NCI-H2196 (cell line): ENCODE results near the gene PSMA3.
"Not testable (repeated sequence)": the region's sequence is repeated elsewhere in the genome, so short reads cannot be mapped to it uniquely, and the experiment has no call there.

Source experiments
- DNase-seq: peaks from one replicate; lab custom pipeline; 2025; ENCODE audit not compliant: unreplicated experiment; lab: John Stamatoyannopoulos, UW

Gene PSMA3

DNA sequence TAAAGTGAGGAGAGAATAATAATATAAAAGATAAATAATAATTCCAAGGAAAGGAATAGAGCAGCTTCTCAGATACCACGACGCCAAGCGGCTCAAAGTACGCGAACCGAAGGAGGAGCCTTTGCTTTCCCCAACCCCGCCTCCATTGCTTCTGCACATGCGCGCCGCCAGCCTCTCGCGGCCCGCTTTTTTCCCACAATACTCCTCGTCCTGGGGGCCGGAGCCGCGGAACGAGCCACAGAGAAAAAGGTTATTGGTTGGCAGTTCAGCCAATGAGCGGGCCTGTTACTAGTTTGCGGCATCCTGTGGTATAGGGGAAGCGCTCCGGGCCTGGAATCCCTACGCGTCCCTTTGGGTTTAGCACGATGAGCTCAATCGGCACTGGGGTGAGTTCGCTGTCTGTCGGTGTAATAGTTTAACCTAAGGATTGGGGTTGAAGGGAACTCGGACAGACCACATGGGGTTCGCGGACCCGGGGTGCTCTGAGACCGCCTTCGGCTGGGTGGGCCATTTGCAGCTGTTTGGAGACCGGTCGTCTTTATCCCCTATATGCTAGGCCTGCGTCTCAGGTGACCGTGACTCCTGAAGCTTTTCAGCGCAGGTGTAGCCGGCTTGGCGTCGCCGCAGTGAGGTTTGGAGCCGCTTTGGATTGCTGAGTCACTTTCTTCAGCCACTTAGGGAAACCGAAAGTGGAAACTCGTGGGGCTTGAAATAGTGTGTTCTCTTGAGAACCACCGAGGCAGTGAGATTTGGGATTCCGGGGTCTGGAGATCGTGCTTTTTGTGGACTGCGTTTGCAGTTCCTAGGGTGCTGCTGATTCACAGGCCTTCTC lies at the start of gene PSMA3:
Gene PSMA3, plus strand, starts transcription at position 288 of the 832 bp plus-strand sequence. Its CDS starts 78 bp downstream, at position 366.
- peak; percentile 97 for DNase-seq

DNA sequence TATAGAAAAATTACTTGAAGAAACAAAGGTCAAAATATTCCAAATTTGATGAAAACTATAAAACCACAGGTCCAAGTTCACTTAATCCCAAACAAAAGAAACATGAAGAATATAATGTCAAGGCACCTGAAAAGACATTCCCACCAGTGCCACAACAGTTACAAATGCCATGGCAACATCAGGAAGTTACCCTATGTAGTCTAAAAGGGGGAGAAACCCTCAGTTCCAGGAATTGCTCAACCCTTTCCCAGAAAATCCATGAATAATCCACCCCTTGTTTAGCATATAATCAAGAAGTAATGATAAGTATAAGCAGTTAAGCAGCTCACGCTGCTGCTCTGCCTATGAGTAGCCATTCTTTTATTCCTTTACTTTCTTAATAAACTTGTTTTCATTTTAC lies 48.4 kb upstream of the PSMA3 start:
- DNase-seq, result no peak

DNA sequence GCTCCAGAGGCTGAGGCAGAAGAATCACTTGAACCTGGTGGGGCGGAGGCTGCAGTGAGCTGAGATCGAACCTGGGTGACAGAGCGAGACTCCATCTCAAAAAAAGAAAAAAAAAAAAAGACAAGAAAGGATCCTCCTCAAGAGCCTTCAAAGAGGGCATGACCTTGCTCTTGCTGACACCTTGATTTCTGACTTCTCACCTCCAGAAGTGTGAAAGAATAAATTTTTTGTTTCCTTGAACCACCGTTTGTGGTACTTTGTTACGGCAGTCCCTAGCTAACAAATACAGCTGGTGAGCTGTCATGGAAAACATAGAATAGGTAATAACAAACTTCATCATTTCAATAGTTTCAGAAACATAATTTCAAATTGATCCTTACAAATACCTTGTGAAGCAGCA lies 46.6 kb upstream of the PSMA3 start:
- no peak for DNase-seq

- peak; percentile 74 for DNase-seq
These were observed 44.7 kb upstream of the PSMA3 start, which contains the start of gene ACTR10 for GRCh38 chr14:58199726-58200479. Gene ACTR10 (plus strand): TSS chr14:58200149. CDS start chr14:58200218, 69 bp downstream.

DNA sequence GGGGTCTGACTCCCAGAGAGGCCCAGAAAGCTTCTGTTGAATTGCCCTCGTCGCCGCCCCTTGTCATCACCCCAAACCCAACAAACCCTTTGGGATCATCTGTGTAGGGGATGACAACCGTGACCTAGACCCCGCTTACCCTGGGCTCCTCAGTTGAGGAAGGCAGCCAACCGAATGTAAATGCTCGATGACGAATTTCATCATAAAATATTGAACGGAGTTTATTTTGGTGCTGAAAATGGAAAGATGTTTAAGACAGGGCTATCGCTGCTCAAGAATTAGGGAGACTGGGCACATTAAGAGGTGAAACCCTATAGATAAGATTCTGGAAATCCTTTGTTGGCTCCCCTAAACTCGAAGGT lies 44.2 kb upstream of the PSMA3 start:
- DNase-seq, result no peak

DNA sequence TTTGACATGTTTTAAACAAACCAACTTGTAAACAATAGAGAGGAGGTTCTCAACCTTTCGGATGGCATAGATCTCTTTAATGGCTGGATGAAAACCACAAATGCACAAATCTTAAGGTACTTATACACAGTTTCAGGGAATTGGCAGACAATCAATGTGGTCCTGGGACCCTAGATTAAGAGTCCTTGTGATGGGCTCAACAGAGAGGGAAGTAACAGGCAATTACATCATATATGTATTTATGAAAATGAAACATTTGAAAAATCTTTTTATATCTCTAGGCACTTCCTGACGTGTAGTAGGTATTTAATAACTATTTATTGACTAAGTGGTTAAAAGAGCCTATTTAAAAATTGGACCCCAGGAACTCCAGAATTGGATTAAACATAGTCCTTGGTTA lies 43.8 kb upstream of the PSMA3 start:
- DNase-seq, result no peak

- DNase-seq, result no peak
These were observed 31.5 kb upstream of the PSMA3 start for GRCh38 chr14:58213176-58213575.

- no peak for DNase-seq
These were observed 29.3 kb upstream of the PSMA3 start for GRCh38 chr14:58215191-58215914.

GRCh38 chr14:58216544-58216943 lies 28.1 kb upstream of the PSMA3 start:
- no peak for DNase-seq

DNA sequence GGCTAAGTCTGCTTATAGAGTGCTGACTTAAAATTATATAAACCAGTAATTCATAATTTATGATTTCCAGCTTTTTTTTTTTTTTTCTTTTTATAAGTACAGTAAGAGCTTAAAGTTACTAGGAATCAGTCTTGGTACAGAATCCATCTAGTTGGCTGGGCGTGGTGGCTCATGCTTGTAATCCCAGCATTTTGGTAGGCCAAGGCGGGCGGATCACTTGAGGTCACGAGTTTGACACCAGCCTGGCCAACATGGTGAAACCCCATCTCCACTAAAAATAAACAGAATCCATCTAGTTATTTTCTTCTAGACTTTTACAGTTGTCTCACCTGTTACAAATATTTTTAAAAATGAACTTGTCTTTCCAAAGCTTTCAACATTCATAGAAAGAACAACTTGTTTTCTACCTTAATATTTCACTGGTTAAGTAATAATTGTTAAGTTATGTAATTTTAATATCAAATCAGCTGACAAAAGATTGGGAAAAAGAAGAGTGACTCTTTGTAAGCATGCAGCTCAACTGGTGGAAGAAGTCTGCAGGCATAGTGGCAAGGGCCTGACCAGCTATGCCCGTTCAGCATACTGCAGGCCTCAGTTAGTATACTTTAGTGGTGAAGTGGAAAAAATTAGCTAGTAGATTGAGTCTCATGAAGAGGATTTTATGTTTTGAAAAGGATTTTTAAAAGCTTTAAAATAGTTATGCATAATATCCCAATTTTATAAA lies 17.4 kb upstream of the PSMA3 start:
- no peak for DNase-seq

DNA sequence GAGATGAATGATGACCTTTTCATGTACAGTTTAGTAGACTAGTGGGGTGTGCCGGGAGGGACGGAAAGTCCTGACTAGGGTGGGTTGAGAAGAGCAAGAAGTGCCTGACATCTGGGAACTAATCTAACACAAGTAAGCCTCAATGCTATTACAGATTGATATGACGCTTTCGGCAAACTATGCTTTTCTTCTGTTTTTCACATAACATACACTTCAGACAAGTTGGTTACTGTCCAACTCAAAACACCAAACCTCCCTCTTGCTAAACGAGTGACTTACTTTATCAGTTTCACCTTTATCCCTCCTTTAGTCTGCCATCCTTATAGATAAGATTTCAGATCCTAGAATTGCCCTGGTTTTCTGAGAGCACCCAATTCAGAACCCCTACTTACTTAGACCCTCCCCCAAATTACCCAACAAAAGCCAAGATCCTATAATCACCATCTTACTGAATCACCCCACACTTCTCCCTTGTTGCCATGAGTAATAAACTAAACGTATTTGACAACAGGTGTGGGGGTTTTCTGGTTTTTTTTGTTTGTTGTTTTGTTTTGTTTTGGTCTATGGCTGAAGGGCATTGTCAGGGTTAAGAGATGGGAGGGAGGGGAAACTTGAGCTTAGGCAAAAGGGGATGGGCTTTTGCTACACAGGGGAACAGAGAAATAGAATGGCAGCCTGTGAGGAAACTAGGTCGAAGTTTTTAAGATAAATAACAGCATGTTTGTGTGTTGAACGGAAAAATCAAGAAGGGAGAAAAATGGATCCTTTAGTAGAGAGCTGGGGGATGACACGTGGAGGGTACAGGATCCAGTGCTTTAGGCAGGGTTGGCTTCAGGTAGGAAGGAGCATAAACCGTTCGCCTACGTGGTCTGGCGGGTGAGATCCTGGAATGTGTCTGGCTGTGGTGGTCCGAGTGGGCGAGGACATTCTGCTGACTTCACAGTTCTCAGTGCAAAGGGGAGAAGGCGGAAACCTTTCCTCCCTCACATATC lies 6.1 kb upstream of the PSMA3 start:
- DNase-seq, result no peak

DNA sequence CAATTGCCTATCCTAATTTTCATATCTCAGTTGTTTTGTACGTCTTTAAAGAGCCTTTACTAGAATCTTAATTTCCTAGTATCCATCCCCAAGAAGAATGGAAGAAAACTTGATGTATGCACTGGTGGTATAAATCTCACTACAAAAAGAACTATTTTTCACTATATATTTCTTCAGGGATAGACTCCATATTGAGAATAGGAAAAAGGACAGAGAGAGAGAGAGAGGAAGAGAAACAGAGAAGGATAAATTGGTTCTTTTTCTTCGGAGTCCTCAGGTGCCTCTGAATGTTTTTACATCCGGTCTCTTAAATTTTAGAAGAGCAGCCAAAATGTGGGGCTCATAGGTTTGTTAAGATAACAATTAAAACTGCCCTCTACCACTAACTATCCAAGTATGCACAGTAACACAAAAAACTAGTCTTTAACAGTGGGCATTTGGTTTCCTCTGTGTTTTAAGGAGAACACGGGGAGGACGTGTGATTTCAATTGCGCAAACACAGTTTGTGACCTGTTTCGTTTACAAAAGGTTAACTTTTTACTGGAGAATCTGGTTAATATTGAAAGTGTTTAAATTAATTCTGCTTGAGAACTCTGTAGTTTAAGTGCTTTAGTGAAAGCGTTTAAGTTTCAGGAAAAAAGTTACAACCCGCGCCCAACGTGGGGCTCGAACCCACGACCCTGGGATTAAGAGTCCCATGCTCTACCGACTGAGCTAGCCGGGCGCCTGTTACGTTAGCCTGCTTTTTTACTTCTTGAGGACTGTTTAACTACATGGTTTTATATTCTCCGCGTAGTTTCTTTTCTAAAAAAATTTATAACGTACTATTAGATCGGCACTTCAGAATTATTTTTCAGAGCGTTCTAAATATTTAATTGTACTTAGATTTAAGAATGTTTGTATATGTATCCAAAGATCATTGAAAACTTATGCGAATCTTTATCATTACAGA lies 5.1 kb upstream of the PSMA3 start:
- DNase-seq, result peak; percentile 41

GRCh38 chr14:58243790-58244555 lies 670 bp upstream of the PSMA3 start:
- DNase-seq, result no peak

DNA sequence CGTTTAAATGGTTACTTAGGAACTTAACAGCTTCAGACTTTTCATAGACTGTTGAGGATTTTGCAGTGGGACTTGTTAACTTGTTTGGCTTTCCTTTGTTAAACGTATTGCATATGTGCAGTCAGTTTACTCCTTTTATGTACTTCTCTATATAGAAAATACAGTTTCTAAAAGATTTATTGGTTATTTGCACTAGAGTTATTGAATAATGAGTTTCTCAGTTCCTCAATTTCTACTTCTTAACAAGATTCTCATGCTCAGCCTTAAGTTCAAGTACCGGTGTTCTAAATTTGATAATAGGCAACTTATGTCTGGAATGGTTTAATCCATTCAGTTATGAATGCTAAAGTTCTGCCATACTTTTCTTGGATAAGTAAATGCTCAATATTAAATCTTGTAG lies 919 bp downstream of the PSMA3 start:
- DNase-seq, result no peak

DNA sequence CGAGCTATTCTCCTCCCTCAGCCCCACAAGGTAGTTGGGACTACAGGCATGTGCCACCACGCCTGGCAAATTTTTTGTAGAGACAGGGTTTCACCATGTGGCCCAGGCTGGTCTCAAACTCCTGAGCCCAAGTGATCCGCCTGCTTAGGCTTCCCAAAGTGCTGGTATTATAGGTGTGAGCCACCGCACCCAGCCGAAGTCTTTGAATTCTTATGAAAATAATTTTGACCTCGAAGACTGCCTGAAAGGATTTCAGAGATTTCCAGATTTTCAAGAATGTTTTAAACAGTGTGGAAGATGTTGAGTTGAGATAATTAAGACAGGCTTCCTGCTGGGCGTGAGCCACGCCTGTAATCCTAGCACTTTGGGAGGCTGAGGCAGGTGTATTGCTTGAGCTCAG lies 5.0 kb downstream of the PSMA3 start:
- DNase-seq, result no peak

DNA sequence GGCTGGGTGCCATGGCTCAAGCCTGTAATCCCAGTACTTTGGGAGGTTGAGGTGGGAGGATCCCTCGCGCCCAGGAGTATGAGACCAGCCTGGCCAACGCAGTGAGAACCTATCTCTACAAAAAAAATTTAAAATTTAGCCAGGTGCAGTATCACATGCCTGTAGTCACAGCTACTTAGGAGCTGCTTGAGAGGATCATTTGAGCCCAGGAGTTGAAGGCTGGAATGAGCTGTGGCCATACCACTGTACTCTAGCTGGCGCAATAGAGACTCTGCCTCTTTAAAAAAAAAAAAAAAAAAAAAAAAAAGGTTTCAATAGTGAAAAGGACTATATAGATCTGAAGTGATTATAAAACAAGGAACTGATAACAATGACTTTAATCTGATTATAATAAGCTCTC lies 13.5 kb downstream of the PSMA3 start:
- DNase-seq, result no peak

DNA sequence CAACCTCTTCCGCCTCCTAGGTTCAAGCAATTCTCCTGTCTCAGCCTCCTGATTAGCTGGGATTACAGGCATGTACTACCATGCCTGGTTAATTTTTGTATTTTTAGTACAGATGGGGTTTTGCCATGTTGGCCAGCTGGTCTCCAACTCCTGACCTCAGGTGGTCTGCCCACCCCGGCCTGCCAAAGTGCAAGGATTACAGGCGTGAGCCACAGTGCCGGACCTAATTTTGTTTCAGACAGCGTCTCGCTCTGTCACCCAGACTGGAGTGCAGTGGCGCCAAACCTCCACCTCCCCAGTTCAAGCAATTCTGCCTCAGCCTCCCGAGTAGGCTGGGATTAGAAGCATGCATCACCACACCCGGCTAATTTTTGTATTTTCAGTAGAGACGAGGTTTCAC lies 17.4 kb downstream of the PSMA3 start:
- DNase-seq, result not testable (repeated sequence)

DNA sequence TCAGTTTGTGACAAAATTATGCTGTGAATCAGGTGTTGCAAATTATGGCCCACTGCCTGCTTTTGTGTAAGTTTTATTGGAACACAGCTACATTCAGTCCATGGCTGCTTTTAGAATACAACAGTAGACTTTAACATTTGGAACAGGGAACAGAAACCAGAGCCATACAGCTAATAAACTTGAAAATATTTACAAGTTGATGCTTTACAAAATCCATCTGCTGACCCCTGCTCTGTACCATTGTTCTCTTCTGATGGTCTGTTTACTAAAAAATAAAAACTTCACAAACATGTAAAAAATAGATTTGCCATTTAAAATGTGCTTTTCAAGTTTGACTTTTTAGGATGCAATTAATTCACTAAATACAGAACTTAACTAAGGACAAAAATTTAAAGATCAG lies 20.8 kb downstream of the PSMA3 start:
- DNase-seq, result no peak
